Skin epidermis (tissue), 12 donors: Measurements from ENCODE around the gene MTA1.

Experiments
- H3K27ac ChIP-seq, 21 experiments: fragments of 200-600 bp; sonication (generic) in 11 of 21; one replicate each; pipeline ENCODE4 v1.5.0; 2020; ENCODE audit warnings: mild to moderate bottlenecking in 3 of 21, inconsistent platforms in 2 of 21, moderate library complexity in 2 of 21
- H3K4me3 ChIP-seq, 7 experiments: fragments of 200-600 bp; sonication (generic) in 2 of 7; one replicate each; pipeline ENCODE4 v1.5.0; 2020; ENCODE audit warnings: inconsistent platforms in 2 of 7, mild to moderate bottlenecking in 2 of 7, moderate library complexity in 1 of 7

The MTA1 gene

GRCh38 chr14:105398726-105399465 is 20.7 kb upstream of the MTA1 start:
- Histone ChIP-seq H3K27ac (peak overlapping the region; percentile 56 to 96 (median 91)), H3K4me3 (peak overlapping the region; percentile 48 to 91 (median 78))

- H3K4me3 ChIP-seq, result peak overlapping the region in 4 of 7 experiments; percentile 64 to 88 (median 80)
Measured at GRCh38 chr14:105399466-105399775, 20.2 kb upstream of the MTA1 start.

GRCh38 chr14:105400016-105400415 is 19.6 kb upstream of the MTA1 start:
- H3K4me3 ChIP-seq, result no peak overlapping the region
- H3K27ac ChIP-seq, result no peak overlapping the region

More at GRCh38 chr14:105399466-105399775, 20.2 kb upstream of the MTA1 start:
- H3K27ac ChIP-seq, result peak overlapping the region in 5 of 21 experiments; percentile 79 to 96 (median 94)

DNA sequence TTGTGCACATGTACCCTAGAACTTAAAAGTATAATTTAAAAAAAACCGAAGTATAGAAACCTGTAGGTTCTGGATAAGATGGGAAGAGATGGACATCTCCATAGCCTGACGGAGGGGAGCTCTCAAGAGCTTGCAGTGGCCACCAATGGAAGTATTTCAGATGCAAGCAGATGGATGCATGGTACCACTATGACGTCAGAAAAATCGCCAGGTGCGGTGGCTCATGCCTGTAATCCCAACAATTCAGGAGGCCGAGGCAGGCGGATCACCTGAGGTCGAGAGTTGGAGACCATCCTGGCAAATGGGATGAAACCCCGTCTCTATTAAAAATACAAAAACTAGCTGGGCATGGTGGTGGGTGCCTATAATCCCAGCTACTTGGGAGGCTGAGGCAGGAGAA is 17.9 kb upstream of the MTA1 start:
- Histone ChIP-seq H3K27ac (no peak overlapping the region), H3K4me3 (no peak overlapping the region)

- H3K27ac ChIP-seq, result no peak overlapping the region
Measured at GRCh38 chr14:105408592-105408991, 11.0 kb upstream of the MTA1 start.

GRCh38 chr14:105409364-105409763 is 10.3 kb upstream of the MTA1 start:
- no peak overlapping the region for H3K4me3 ChIP-seq
- H3K27ac ChIP-seq, result no peak overlapping the region

More at GRCh38 chr14:105408592-105408991, 11.0 kb upstream of the MTA1 start:
- H3K4me3 ChIP-seq, result no peak overlapping the region

GRCh38 chr14:105410642-105411016 is 9.0 kb upstream of the MTA1 start:
- H3K4me3 ChIP-seq, result peak overlapping the region in 2 of 7 experiments; percentile 14 to 18

GRCh38 chr14:105411017-105411941 is 8.3 kb upstream of the MTA1 start:
- H3K4me3 ChIP-seq, result peak overlapping the region in 4 of 7 experiments; percentile 14 to 37 (median 23)
- peak overlapping the region in 1 of 21 experiments; percentile 23 for H3K27ac ChIP-seq

More at GRCh38 chr14:105410642-105411016, 9.0 kb upstream of the MTA1 start:
- peak overlapping the region in 1 of 21 experiments; percentile 23 for H3K27ac ChIP-seq

DNA sequence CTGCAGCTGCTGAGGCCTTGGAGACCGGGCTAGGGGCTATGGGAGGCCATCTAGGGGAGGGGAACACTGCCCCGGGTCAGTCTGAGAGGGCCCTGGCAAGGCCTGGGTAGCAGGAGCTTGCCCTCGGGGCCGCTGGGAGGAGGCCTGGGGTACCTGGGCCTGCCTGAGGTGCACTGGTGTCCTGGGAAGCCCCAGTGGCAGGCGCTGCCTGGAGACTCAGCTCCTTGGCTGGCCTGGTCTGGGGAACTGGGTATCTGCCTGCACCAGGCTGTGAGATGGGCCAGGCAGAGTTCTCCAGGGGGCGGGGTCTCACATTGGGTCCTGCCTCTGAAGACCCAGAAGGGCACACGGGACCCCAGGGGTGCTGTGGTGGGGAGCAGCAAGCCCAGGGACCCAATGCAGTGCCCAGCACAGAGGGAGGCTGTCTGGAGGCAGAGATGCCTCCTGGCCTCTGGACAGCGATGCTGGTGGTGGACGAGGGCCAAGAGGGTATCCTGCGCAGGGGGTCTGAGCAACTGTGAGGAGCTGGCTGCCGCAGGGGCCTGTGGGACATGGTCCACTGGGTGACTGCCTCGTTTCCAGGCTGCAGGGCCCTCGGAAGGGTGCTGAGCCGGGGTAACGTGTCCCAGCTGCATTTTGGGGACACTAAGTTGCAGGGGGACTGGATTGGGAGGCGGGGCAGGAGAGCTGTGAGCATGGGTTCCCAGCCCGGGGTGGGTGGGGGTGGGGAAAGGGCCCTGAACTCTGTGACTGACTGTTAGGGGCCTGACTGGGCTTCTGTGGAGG is 7.4 kb upstream of the MTA1 start:
- H3K27ac ChIP-seq, result no peak overlapping the region
- H3K4me3 ChIP-seq, result peak overlapping the region in 1 of 7 experiments; percentile 18

- no peak overlapping the region for H3K27ac ChIP-seq
Measured at GRCh38 chr14:105412771-105413543, 6.7 kb upstream of the MTA1 start.

GRCh38 chr14:105413544-105413886 is 6.1 kb upstream of the MTA1 start:
- no peak overlapping the region for H3K27ac ChIP-seq
- no peak overlapping the region for H3K4me3 ChIP-seq

More at GRCh38 chr14:105412771-105413543, 6.7 kb upstream of the MTA1 start:
- no peak overlapping the region for H3K4me3 ChIP-seq

DNA sequence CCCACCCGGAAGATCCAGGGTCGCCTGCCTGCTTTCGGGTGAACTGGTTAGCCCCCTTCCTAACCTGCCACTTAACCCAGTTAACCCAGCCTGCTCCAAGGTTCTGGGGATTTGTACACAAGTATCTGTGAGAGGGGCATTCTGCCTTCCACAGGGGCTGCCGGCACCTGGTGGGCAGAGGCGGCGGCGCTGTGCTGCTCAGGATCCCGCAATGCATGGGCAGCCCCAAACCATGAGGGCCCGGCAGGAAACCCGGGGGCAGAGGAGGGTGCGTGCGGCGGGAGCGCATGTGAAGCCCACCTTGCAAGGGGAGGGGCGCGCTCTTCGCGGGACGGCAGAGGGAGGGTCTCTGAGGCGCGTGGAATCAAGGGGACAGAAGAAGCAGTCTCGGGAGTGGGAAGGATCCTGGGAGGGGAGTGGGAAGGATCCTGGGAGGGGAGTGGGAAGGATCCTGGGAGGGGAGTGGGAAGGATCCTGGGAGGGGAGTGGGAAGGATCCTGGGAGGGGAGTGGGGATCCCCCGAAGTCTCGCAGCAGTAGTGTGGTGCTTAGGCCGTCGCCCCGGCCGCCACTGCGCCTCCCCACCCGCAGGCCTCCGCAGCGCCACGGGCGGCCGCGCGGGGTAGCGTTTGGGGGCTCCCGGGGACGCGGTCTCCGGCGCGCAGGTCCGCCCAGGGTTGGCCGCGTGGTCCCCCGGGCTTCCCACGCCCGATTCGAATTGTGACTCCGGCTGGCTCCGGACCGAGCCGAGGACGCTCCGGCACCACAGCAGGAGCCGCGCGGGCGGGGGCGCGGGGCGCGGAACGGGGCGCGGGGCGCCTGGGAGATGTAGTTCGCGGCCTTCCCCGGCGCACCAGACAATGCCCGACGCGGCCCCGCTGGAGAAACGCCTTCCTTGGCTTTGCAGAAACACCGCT is 4.9 kb upstream of the MTA1 start:
- Histone ChIP-seq H3K27ac (peak overlapping the region in 18 of 21 experiments; percentile 1 to 79 (median 60)), H3K4me3 (peak overlapping the region; percentile 21 to 52 (median 44))

GRCh38 chr14:105415481-105416428 is 3.9 kb upstream of the MTA1 start:
- Histone ChIP-seq H3K4me3 (peak overlapping the region in 3 of 7 experiments; percentile 42 to 52 (median 49)), H3K27ac (peak overlapping the region in 2 of 21 experiments; percentile 58 to 73)

- Histone ChIP-seq H3K27ac (no peak overlapping the region), H3K4me3 (no peak overlapping the region)
Measured at GRCh38 chr14:105416671-105417070, 3.0 kb upstream of the MTA1 start.

DNA sequence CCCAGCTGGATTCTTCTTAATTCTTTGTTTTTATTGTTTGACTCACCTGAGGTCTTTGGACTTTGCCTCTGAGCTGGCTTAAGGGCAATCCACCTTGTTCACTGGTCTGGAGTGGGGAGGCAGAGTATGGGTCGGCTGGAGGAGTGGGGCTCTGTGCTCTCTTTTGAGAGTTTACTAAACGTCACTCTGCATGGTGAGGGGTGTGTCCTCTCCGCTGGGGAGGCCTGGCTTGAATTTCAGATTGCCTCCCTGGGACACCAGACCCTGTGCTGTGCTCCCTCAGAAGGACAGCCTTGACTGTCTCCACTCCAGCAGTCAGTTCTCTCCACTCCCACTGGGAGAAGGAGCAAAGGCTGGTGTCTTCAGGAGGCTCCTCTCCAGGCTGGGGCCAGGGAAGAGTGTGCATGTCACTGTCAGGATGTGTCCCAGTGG is 1.9 kb upstream of the MTA1 start:
- no peak overlapping the region for H3K27ac ChIP-seq

GRCh38 chr14:105418269-105419194 is 1.1 kb upstream of the MTA1 start:
- peak overlapping the region in 4 of 7 experiments; percentile 33 to 69 (median 62) for H3K4me3 ChIP-seq

More for the DNA sequence above, 1.9 kb upstream of the MTA1 start:
- no peak overlapping the region for H3K4me3 ChIP-seq

More at GRCh38 chr14:105418269-105419194, 1.1 kb upstream of the MTA1 start:
- peak overlapping the region in 6 of 21 experiments; percentile 82 to 91 (median 86) for H3K27ac ChIP-seq
